EH (cell line): Measurements from ENCODE around the gene SLC48A1.

Experiments used
- DNase-seq: peaks from one replicate; pipeline ENCODE4 v3.0.0-alpha.2; 2015; ENCODE audit warnings: low read depth

Gene SLC48A1

GRCh38 chr12:47777151-47777550 lies 4.1 kb downstream of the SLC48A1 start:
- no peak for DNase-seq

GRCh38 chr12:47777741-47778558 lies 4.9 kb downstream of the SLC48A1 start:
- peak; percentile 37 for DNase-seq

GRCh38 chr12:47778881-47779280 lies 5.8 kb downstream of the SLC48A1 start:
- no peak for DNase-seq

GRCh38 chr12:47779301-47779942 lies 6.4 kb downstream of the SLC48A1 start:
- peak; percentile 86 for DNase-seq

GRCh38 chr12:47779943-47780504 lies 7.0 kb downstream of the SLC48A1 start:
- DNase-seq = no peak

GRCh38 chr12:47781479-47782371 lies 8.7 kb downstream of the SLC48A1 start:
- DNase-seq = no peak

GRCh38 chr12:47782372-47782770 lies 9.3 kb downstream of the SLC48A1 start:
- DNase-seq = no peak

- DNase-seq = no peak
Measured at GRCh38 chr12:47783024-47783755, 10.2 kb downstream of the SLC48A1 start.

GRCh38 chr12:47783821-47784819 lies 11.1 kb downstream of the SLC48A1 start:
- DNase-seq = no peak

- no peak for DNase-seq
Measured at GRCh38 chr12:47785036-47785886, 12.2 kb downstream of the SLC48A1 start.

- DNase-seq = no peak
Measured at GRCh38 chr12:47785887-47786661, 13.0 kb downstream of the SLC48A1 start.

GRCh38 chr12:47786662-47787280 lies 13.7 kb downstream of the SLC48A1 start:
- DNase-seq = no peak

GRCh38 chr12:47787596-47788319 lies 14.7 kb downstream of the SLC48A1 start:
- no peak for DNase-seq

GRCh38 chr12:47789141-47789540 lies 16.1 kb downstream of the SLC48A1 start:
- no peak for DNase-seq

GRCh38 chr12:47789712-47790489 lies 16.9 kb downstream of the SLC48A1 start:
- DNase-seq = no peak

GRCh38 chr12:47790676-47791350 lies 17.8 kb downstream of the SLC48A1 start:
- no peak for DNase-seq
